MM.1S (cell line): ENCODE data around the gene B4GALNT3.

Source experiments
- CTCF ChIP-seq: fragments of 300-600 bp; sonication (generic); IDR thresholded peaks from 2 replicates; pipeline ENCODE4 v1.5.1; 2016; ENCODE audit warnings: antibody characterized with exemption, low read length, mixed read lengths
- EZH2 ChIP-seq: fragments of 300-600 bp; sonication (generic); optimal IDR thresholded peaks from 2 replicates; pipeline ENCODE3; 2017; ENCODE audit warnings: low read depth, mild to moderate bottlenecking, antibody characterized with exemption, low read length, mixed read lengths
- EZH2phosphoT487 ChIP-seq: fragments of 300-600 bp; sonication (generic); IDR thresholded peaks from 2 replicates; pipeline ENCODE4 v1.6.1; 2018; ENCODE audit warnings: antibody characterized with exemption, low read length

GRCh38 chr12:585062-586061 is 125.6 kb downstream of the B4GALNT3 start:
- TF ChIP-seq CTCF (no peak), EZH2phosphoT487 (no peak), EZH2 (no peak)
